IPS-18a (cell line): ENCODE measurements around the gene ZBED1.
"Not testable (repeated sequence)": the region's sequence is repeated elsewhere in the genome, so short reads cannot be mapped to it uniquely, and the experiment has no call there.

Experiments
- H3K27ac ChIP-seq: one replicate; pipeline ENCODE4 v1.5.1; 2013; ENCODE audit warnings: low read length
- H3K27me3 ChIP-seq: one replicate; pipeline ENCODE4 v1.6.1; 2013; ENCODE audit warnings: mild to moderate bottlenecking, low read length; ENCODE audit not compliant: control insufficient read depth, insufficient read depth
- H3K36me3 ChIP-seq: one replicate; pipeline ENCODE4 v1.6.1; 2013; ENCODE audit warnings: low read depth, low read length; ENCODE audit not compliant: control insufficient read depth
- H3K4me1 ChIP-seq: one replicate; pipeline ENCODE4 v1.6.1; 2013; ENCODE audit warnings: low read depth, low read length; ENCODE audit not compliant: control insufficient read depth
- H3K4me3 ChIP-seq: one replicate; pipeline ENCODE4 v1.5.1; 2013; ENCODE audit warnings: low read length
- H3K9ac ChIP-seq: one replicate; pipeline ENCODE4 v1.6.1; 2013; ENCODE audit warnings: mild to moderate bottlenecking, low read length, moderate library complexity
- H3K9me3 ChIP-seq: one replicate; pipeline ENCODE4 v1.6.1; 2013; ENCODE audit warnings: low read depth, low read length; ENCODE audit not compliant: control insufficient read depth

ZBED1 gene

DNA sequence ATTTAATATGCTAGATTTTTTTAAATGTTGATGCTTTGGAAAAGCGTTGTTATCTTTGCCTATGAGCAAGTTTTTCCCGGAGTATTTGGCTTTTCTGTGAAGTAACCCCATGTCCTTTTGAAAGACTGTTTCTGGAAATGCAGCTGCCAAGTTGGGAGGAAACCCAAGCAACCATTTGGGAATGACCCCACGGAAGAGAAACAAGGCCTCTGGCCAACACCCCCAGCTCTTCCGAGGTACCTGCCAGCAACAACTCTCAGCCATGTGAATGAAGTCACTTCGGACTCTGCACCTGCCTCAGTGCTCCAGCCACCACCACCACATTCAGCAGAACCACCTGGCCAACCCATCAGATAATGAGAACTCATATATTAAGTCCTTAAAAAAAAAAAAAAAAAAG is 36.2 kb upstream of the ZBED1 start:
- no peak overlapping the region for H3K4me3 ChIP-seq
- H3K27me3 ChIP-seq: no peaks in the 10 kb centered on the region
- no peak overlapping the region for H3K9ac ChIP-seq
- no peak overlapping the region for H3K27ac ChIP-seq
- H3K9me3 ChIP-seq: no peaks in the 10 kb centered on the region
- H3K36me3 ChIP-seq: no peaks in the 10 kb centered on the region
- no peaks in the 10 kb centered on the region for H3K4me1 ChIP-seq

DNA sequence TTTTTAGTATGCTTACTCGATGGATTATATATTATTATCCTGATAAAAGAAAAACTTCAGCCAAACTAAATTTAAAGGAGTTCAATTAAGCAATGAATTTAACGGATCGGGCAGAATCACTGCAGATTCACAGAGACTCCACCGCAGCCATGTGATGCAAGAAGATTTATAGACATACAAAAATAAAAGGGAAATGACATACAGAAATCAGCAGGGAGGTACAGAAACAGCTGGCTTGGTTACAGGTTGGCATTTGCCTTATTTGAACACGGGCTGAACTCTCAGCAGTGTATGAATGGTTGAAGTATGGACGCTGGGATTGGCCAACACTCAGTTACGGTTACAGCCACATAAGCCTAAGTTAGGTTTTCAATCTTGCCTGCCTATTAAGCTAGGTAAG is 35.4 kb upstream of the ZBED1 start:
- no peaks in the 10 kb centered on the region for H3K4me1 ChIP-seq
- no peak overlapping the region for H3K9ac ChIP-seq
- no peaks in the 10 kb centered on the region for H3K9me3 ChIP-seq

DNA sequence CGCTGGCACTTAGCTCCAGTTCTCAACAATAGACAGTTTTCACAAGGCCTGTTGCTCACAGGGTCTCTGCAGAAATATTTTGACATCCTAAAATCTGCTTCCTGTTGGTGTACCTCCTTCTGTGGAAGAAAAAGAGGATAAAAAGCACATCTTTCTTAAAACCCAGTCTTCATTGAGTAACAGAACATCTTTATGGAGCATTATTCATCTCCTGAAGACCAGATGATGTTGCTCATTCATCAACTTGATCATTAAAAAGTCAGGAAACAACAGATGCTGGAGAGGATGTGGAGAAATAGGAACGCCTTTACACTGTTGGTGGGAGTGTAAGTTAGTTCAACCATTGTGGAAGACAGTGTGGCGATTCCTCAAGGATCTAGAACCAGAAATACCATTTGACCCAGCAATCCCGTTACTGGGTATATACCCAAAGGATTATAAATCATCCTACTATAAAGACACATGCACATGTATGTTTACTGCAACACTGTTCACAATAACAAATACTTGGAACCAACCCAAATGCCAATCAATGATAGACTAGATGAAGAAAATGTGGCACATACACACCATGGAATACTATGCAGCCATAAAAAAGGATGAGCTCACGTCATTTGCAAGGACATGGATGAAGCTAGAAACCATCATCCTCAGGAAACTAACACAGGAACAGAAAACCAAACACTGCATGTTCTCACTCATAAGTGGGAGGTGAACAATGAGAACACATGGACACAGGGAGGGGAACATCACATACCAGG is 33.7 kb upstream of the ZBED1 start:
- H3K27me3 ChIP-seq, H3K4me1 ChIP-seq, H3K4me3 ChIP-seq, H3K9me3 ChIP-seq, H3K9ac ChIP-seq, H3K27ac ChIP-seq, H3K36me3 ChIP-seq: not testable (repeated sequence)

More for the DNA sequence above, 35.4 kb upstream of the ZBED1 start:
- H3K27me3 ChIP-seq: no peaks in the 10 kb centered on the region
- no peak overlapping the region for H3K27ac ChIP-seq
- H3K4me3 ChIP-seq: no peak overlapping the region
- H3K36me3 ChIP-seq: no peaks in the 10 kb centered on the region

DNA sequence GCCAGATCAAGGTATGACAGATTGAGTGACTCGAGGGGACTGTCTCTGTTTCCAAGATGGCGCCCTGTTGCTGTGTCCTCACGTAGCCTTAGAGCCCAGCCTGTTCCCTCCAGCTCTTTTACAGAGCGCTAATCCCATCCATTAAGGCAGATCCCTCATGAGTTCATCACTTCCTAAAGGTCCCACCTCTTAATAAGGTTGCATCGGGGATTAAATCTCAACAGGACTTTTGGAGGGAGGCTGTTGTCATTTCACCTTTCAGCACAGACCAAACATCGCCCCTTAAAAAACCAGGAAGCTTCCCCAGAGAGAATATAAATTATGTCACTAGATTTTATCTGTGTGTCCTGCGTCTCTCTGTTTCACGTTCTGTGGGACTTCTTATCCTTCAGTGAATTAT is 32.6 kb upstream of the ZBED1 start:
- Histone ChIP-seq H3K9me3 (no peaks in the 10 kb centered on the region), H3K9ac (no peak overlapping the region), H3K27me3 (no peaks in the 10 kb centered on the region), H3K27ac (no peak overlapping the region), H3K4me3 (no peak overlapping the region), H3K4me1 (no peaks in the 10 kb centered on the region), H3K36me3 (no peaks in the 10 kb centered on the region)

DNA sequence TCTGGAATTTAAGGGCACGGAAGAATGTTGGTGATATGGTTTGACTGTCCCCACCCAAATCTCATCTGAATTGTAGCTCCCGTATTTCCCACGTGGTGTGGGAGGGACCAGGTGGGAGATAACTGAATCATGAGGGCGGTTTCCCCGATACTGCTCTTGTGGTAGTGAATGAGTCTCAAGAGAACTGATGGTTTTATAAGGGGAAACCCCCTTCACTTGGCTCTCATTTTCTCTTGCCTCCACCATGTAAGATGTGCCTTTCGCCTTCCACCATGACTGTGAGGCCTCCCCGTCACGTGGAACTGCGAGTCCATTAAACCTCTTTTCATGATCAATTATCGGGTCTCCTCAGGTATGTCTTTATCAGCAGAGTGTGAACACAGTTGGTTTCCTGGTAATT is 25.6 kb upstream of the ZBED1 start:
- Histone ChIP-seq H3K9me3 (no peaks in the 10 kb centered on the region), H3K27ac (no peak overlapping the region), H3K9ac (no peak overlapping the region)

DNA sequence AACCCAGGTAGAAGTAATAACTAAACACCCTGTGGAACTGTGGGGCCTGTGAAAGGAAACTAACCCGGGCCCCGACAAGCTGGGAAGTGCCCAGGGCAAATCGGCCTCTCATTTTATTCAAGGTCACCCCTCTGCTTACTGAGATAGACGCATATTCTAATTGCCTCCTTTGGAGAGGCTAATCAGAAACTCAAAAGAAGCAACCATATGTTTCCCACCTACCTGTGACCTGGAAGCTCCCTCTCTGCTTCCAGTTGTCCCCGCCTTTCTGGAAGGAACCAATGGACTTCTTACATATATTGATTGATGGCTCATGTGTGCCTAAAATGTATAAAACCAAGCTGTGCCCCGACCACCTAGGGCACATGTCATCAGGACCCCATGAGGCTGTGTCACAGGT is 23.1 kb upstream of the ZBED1 start:
- no peaks in the 10 kb centered on the region for H3K9me3 ChIP-seq
- no peak overlapping the region for H3K4me3 ChIP-seq
- no peaks in the 10 kb centered on the region for H3K36me3 ChIP-seq
- H3K9ac ChIP-seq: no peak overlapping the region
- H3K27ac ChIP-seq: no peak overlapping the region
- H3K27me3 ChIP-seq: no peaks in the 10 kb centered on the region
- peaks cover 7% of the 10 kb centered on the region for H3K4me1 ChIP-seq

More for the DNA sequence above, 25.6 kb upstream of the ZBED1 start:
- Histone ChIP-seq H3K36me3 (no peaks in the 10 kb centered on the region), H3K27me3 (no peaks in the 10 kb centered on the region), H3K4me3 (no peak overlapping the region), H3K4me1 (peaks cover 7% of the 10 kb centered on the region)

DNA sequence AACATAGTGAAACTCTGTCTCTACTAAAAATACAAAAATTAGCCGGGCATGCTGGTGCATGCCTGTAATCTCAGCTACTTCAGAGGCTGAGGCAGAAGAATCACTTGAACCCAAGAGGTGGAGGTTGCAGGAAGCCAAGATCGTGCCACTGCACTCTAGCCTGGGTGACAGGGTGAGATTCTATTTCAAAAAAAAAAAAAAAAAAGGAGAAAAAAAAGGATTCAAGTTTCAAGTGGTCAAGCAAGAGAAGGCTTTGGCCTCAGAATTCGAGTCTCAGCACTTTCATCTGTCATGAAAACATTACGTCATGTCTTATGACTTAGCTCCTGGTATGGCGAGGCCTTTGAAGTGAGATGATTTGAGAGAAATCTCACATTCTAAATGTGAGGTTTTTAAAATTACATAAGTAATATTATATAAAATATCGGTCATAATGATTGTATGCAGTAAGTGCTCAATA is 21.2 kb upstream of the ZBED1 start:
- Histone ChIP-seq H3K9ac (no peak overlapping the region), H3K4me1 (peaks cover 7% of the 10 kb centered on the region), H3K4me3 (no peak overlapping the region), H3K27me3 (no peaks in the 10 kb centered on the region), H3K9me3 (no peaks in the 10 kb centered on the region), H3K36me3 (no peaks in the 10 kb centered on the region), H3K27ac (no peak overlapping the region)

DNA sequence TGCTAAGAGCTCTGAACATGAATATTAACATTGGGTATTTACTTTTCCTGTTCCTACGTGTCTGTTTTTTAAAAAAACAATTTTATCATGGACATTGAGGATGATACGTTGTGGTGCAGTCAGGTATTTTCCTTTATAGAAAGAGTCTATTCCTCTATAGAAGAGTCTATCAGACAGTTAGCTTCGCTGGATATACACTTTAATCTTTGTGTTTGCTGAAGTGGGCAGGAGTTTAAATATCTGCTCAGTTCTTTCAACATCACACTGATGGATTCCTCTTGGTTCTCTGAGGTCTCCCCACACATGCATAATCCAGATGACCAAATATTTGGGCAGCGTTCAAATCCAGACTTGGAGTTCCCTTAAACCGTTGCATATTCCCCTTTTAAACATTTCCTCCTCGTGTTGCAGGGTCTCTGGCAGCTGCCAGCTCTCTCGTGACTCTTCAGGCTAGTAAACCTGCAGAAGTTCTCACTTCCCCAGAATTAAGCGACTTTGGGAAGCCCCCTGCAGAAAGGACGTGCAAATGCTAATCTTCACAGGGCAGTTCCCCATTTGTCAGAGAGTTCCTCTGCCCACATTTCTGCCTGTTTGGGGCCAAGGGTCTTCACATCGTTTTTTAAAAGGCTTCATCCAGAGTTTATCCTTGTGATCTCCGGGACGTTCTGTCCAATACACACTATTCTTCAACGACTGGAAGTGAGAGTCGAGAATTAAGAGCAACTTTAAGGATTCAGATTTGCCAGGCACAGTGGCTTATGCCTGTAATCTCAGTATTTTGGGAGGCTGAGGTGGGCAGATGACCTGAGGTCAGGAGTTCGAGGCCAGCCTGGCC is 20.5 kb upstream of the ZBED1 start:
- Histone ChIP-seq H3K36me3 (no peaks in the 10 kb centered on the region), H3K27me3 (no peaks in the 10 kb centered on the region), H3K27ac (no peak overlapping the region), H3K9me3 (no peaks in the 10 kb centered on the region), H3K4me3 (no peak overlapping the region), H3K4me1 (peaks cover 7% of the 10 kb centered on the region), H3K9ac (no peak overlapping the region)

DNA sequence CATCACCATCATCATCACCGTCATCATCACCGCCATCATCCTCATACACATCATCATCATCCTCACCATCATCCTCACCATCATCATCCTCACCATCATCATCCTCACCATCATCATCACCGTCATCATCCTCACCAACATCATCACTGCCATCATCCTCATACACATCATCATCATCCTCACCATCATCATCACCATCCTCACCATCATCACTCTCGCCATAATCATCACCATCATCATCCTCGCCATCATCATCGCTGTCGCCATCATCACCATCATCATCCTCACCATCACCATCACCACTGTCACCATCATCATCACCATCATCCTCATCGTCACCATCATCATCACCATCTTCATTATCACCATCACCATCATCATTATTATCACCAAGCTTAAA is 19.8 kb upstream of the ZBED1 start:
- Histone ChIP-seq H3K4me1 (peaks cover 7% of the 10 kb centered on the region), H3K36me3 (no peaks in the 10 kb centered on the region), H3K27me3 (no peaks in the 10 kb centered on the region), H3K27ac (no peak overlapping the region), H3K9ac (no peak overlapping the region), H3K4me3 (no peak overlapping the region), H3K9me3 (no peaks in the 10 kb centered on the region)

DNA sequence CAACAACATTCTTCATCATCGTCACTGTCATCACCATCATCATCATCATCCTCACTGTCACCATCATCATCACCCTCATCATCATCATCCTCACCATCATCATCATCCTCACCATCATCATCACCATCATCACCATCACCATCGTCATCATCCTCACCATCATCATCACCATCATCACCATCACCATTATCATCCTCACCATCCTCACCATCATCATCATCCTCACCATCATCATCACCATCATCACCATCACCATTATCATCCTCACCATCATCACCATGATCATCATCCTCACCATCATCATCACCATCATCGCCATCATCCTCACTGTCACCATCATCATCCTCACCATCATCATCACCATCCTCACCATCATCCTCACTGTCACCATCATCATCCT is 18.9 kb upstream of the ZBED1 start:
- not testable (repeated sequence) for H3K9ac ChIP-seq, H3K36me3 ChIP-seq, H3K9me3 ChIP-seq, H3K27ac ChIP-seq, H3K27me3 ChIP-seq, H3K4me3 ChIP-seq, H3K4me1 ChIP-seq

DNA sequence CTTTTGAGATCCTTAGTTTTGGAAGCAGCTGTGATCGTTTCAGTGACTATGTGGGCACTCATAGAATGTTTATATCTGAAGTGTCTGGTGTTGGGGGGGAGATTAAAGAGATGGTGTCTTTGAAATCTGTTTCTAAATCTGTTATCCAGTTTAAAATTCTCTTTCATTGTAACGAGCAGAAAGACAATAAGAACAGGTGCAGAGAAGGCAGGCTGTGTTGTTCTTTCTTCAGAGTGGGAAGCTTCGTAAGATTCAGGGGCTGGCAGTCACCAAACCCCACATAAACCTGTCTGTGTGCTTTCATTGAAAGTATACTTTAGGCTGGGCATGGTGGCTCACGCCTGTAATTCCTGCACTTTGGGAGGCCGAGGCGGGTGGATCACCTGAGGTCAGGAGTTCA is 16.3 kb upstream of the ZBED1 start:
- Histone ChIP-seq H3K27ac (no peak overlapping the region), H3K4me1 (peaks cover 7% of the 10 kb centered on the region), H3K4me3 (no peak overlapping the region), H3K36me3 (no peaks in the 10 kb centered on the region), H3K9ac (no peak overlapping the region), H3K9me3 (no peaks in the 10 kb centered on the region), H3K27me3 (no peaks in the 10 kb centered on the region)

DNA sequence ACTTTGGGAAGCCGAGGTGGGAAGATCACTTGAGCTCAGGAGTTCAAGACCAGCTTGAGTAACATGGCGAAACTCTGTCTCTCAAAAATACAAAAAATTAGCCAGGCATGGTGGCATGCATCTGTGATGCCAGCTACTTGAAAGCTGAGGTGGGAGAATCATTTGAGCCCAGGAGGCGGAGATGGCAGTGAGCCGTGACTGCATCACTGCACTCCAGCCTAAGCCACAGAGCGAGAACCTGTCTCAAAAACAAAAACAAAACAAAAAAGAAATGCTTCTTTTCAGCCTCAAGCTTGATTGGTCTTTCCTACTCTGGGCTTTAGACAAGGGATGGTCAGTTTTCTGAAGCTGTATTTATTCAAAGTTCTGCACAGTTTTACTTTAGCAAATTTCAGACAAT is 15.8 kb upstream of the ZBED1 start:
- Histone ChIP-seq H3K36me3 (no peaks in the 10 kb centered on the region), H3K4me1 (peaks cover 5% of the 10 kb centered on the region), H3K9ac (no peak overlapping the region), H3K27ac (no peak overlapping the region), H3K4me3 (no peak overlapping the region), H3K27me3 (no peaks in the 10 kb centered on the region), H3K9me3 (no peaks in the 10 kb centered on the region)
